Liver (tissue), 9 donors: Measurements from ENCODE around the gene HIRIP3. TPM values are rescaled to one million over a fixed set of nuclear protein-coding genes. Genes with fewer than 3 reads are reported as not detected.

Source experiments
- DNase-seq: peaks from one replicate; pipeline ENCODE4 v3.0.0-alpha.2; 2017; ENCODE audit warnings: low spot score
- H3K27ac ChIP-seq, 2 donors: one replicate each; pipeline ENCODE4 v1.7.0; 2013; ENCODE audit warnings: inconsistent platforms in 2 of 2, low read length in 2 of 2, control low read depth in 1 of 2, low read depth in 1 of 2, mild to moderate bottlenecking in 1 of 2
- H3K27me3 ChIP-seq, 4 donors: one replicate each; pipeline versions ENCODE4 v1.6.1 to v1.7.0; 2013; ENCODE audit warnings: low read length in 3 of 4, inconsistent platforms in 1 of 4, mild to moderate bottlenecking in 1 of 4, moderate library complexity in 1 of 4; ENCODE audit not compliant: control insufficient read depth in 4 of 4, insufficient read depth in 4 of 4
- H3K36me3 ChIP-seq, 4 donors: one replicate each; pipeline versions ENCODE4 v1.6.1 to v1.7.0; 2013; ENCODE audit warnings: low read length in 3 of 4, mild to moderate bottlenecking in 3 of 4, low read depth in 1 of 4, moderate library complexity in 1 of 4; ENCODE audit not compliant: control insufficient read depth in 4 of 4, insufficient read depth in 3 of 4
- H3K4me1 ChIP-seq, 4 donors: one replicate each; pipeline versions ENCODE4 v1.6.1 to v1.7.0; 2013; ENCODE audit warnings: low read length in 3 of 4, mild to moderate bottlenecking in 3 of 4, moderate library complexity in 1 of 4; ENCODE audit not compliant: control insufficient read depth in 4 of 4, insufficient read depth in 4 of 4
- H3K4me3 ChIP-seq, 3 donors: one replicate each; pipeline versions ENCODE4 v1.6.1 to v1.7.0; 2013; ENCODE audit warnings: low read length in 3 of 3, control low read depth in 1 of 3, low read depth in 1 of 3, mild to moderate bottlenecking in 1 of 3
- H3K9ac ChIP-seq, 2 donors: one replicate each; pipeline ENCODE4 v1.7.0; 2013; ENCODE audit warnings: low read length in 2 of 2, mild to moderate bottlenecking in 2 of 2, moderate library complexity in 2 of 2, control low read depth in 1 of 2, low read depth in 1 of 2
- H3K9me3 ChIP-seq, 4 donors: one replicate each; pipeline versions ENCODE4 v1.6.1 to v1.7.0; 2013; ENCODE audit warnings: low read length in 3 of 4; ENCODE audit not compliant: control insufficient read depth in 4 of 4
- ATF3 ChIP-seq: IDR thresholded peaks from 2 replicates; pipeline ENCODE4 v1.6.1; 2016; ENCODE audit warnings: antibody characterized with exemption
- CTCF ChIP-seq: fragments of 150-350 bp; IDR thresholded peaks from 2 replicates; pipeline ENCODE4 v1.5.1; 2017; ENCODE audit warnings: improper control_type of control experiment, low read depth, low read length; ENCODE audit not compliant: missing input control
- EGR1 ChIP-seq, 2 donors: IDR thresholded peaks; 2 replicates each; pipeline ENCODE4 v1.6.1; 2016 to 2018; ENCODE audit warnings: antibody characterized with exemption in 2 of 2, low read depth in 2 of 2
- FOXA1 ChIP-seq: IDR thresholded peaks from 2 replicates; pipeline ENCODE4 v1.6.1; 2016; ENCODE audit warnings: antibody characterized with exemption
- FOXA2 ChIP-seq: IDR thresholded peaks from 2 replicates; pipeline ENCODE4 v1.6.1; 2016; ENCODE audit warnings: antibody characterized with exemption
- GABPA ChIP-seq, 2 donors: IDR thresholded peaks in 1 of 2; conservative IDR thresholded peaks in 1 of 2; 2 replicates each; pipeline ENCODE4 v1.6.1; 2016; ENCODE audit warnings: antibody characterized with exemption in 2 of 2, mild to moderate bottlenecking in 1 of 2, moderate library complexity in 1 of 2
- HNF4A ChIP-seq, 2 donors: conservative IDR thresholded peaks; 2 replicates each; pipeline ENCODE4 v1.6.1; 2016; ENCODE audit warnings: antibody characterized with exemption in 2 of 2, mild to moderate bottlenecking in 2 of 2
- HNF4G ChIP-seq: IDR thresholded peaks from 2 replicates; pipeline ENCODE4 v1.6.1; 2016; ENCODE audit warnings: antibody characterized with exemption
- JUND ChIP-seq, 2 donors: IDR thresholded peaks; 2 replicates each; pipeline ENCODE4 v1.6.1; 2016; ENCODE audit warnings: antibody characterized with exemption in 2 of 2
- MAX ChIP-seq: IDR thresholded peaks from 2 replicates; pipeline ENCODE4 v1.6.1; 2016; ENCODE audit warnings: antibody characterized with exemption
- NR2F2 ChIP-seq: IDR thresholded peaks from 2 replicates; pipeline ENCODE4 v1.6.1; 2016; ENCODE audit warnings: antibody characterized with exemption
- RAD21 ChIP-seq, 2 donors: IDR thresholded peaks; 2 replicates each; pipeline ENCODE4 v1.6.1; 2016; ENCODE audit warnings: antibody characterized with exemption in 2 of 2, mild to moderate bottlenecking in 2 of 2
- REST ChIP-seq: IDR thresholded peaks from 2 replicates; pipeline ENCODE4 v1.6.1; 2016; ENCODE audit warnings: antibody characterized with exemption, mild to moderate bottlenecking
- RXRA ChIP-seq, 2 donors: IDR thresholded peaks; 2 replicates each; pipeline ENCODE4 v1.6.1; 2017 to 2018; ENCODE audit warnings: antibody characterized with exemption in 2 of 2, mild to moderate bottlenecking in 1 of 2
- SP1 ChIP-seq: IDR thresholded peaks from 2 replicates; pipeline ENCODE4 v1.6.1; 2018; ENCODE audit warnings: antibody characterized with exemption, mild to moderate bottlenecking
- TAF1 ChIP-seq: conservative IDR thresholded peaks from 2 replicates; pipeline ENCODE4 v1.6.1; 2016; ENCODE audit warnings: antibody characterized with exemption, mild to moderate bottlenecking
- YY1 ChIP-seq: IDR thresholded peaks from 2 replicates; pipeline ENCODE4 v1.6.1; 2016; ENCODE audit warnings: antibody characterized with exemption, mild to moderate bottlenecking
- ZBTB33 ChIP-seq: IDR thresholded peaks from 2 replicates; pipeline ENCODE4 v1.6.1; 2016; ENCODE audit warnings: antibody characterized with exemption
- WGBS: extraction: QIAGEN DNeasy Blood & Tissue Kit; methylation state at CpG from one replicate; pipeline ENCODE4 v1.1.7; 2013; 5-methylcytosine and 5-hydroxymethylcytosine counted together
- polyA plus RNA-seq, 2 donors: library from polyadenylated mRNA; stranded (reverse) in 1 of 2; unstranded in 1 of 2; fragments of 200-250 nt in 1 of 2; fragments of >200 nt in 1 of 2; fragmentation: Nextera tagmentation in 1 of 2; extraction: Ambion mirVana in 1 of 2; gene quantifications; one replicate each; pipeline versions ENCODE4 v1.2.1 to v1.2.3, GENCODE V29; 2013 to 2015
- total RNA-seq, 2 donors: library from RNA; depleted of rRNA; stranded (reverse); fragments of >200 nt; gene quantifications; one replicate each; pipeline ENCODE4 v1.2.3, GENCODE V29; 2014
- donor health status: healthy.
- donor health status: healthy.
- donor health status: healthy.
- donor health status: healthy.
- donor health status: healthy.

HIRIP3 gene
- total and polyA plus RNA-seq, 4 donors, result 5.7 to 10.5 (median 9.1) TPM

GRCh38 chr16:29995911-29996765 is 721 bp upstream of the HIRIP3 start, which contains the start of gene INO80E:
TSS of gene INO80E (plus strand) at chr16:29996241. CDS start at chr16:29996311, 70 bp downstream.
- Histone ChIP-seq H3K9ac (peak within 1 kb of the TSS; percentile 99 to 100), H3K9me3 (no peaks in the 10 kb centered on the region), H3K4me1 (peaks cover 2 to 26% (median 18%) of the 10 kb centered on the region in 4 donors), H3K27ac (peak within 1 kb of the TSS; percentile 99 to 100), H3K4me3 (peak within 1 kb of the TSS; percentile 65 to 98 (median 74)), H3K27me3 (no peaks in the 10 kb centered on the region), H3K36me3 (peaks cover 0 to 25% (median 9%) of the 10 kb centered on the region in 4 donors)
- TF ChIP-seq FOXA2 (no peak), NR2F2 (no peak), TAF1 (peak; percentile 45), RAD21 (IDR thresholded peaks at IDR 0.05) (peak; percentile 15 to 47), HNF4A (conservative IDR thresholded peaks at IDR 0.05) (peak in 1 of 2 donors; percentile 10), SP1 (peak; percentile 48), REST (peak; percentile 58), GABPA (IDR thresholded peaks at IDR 0.05 in 1 of 2, conservative IDR thresholded peaks at IDR 0.05 in 1 of 2) (peak in 1 of 2 donors; percentile 86), FOXA1 (peak; percentile 45), RXRA (IDR thresholded peaks at IDR 0.05) (peak in 1 of 2 donors; percentile 24), ZBTB33 (no peak), MAX (no peak), JUND (IDR thresholded peaks at IDR 0.05) (no peak), EGR1 (IDR thresholded peaks at IDR 0.05; ENCODE audit: low read depth in 2 of 2) (peak in 1 of 2 donors; percentile 50), CTCF (peak; percentile 2), ATF3 (peak; percentile 29), YY1 (peak; percentile 99), HNF4G (no peak)
- DNase-seq, result peak; percentile 99
- WGBS, result under 1% methylated on average over 65 of the region's 65 CpGs
